Measurements from ENCODE around the gene PPP1R2. TPM values are rescaled to one million over a fixed set of nuclear protein-coding genes. Genes with fewer than 3 reads are reported as not detected.

Gene PPP1R2
- total RNA-seq, 1 experiment from 2014 or later: 38.3 TPM

- H3K56ac ChIP-seq (ENCODE audit: insufficient read length, low read depth, low read length): no peak overlapping the region
- H3K79me2 ChIP-seq (ENCODE audit: insufficient read depth, low read length): no peaks in the 10 kb centered on the region
- peak; percentile 74 for DNase-seq
- no peak overlapping the region for H4K5ac ChIP-seq (ENCODE audit: insufficient read length, low read depth, low read length)
- H3K27ac ChIP-seq (ENCODE audit: insufficient read length, low read depth, low read length): no peak overlapping the region
- H4K20me1 ChIP-seq (ENCODE audit: control insufficient read depth, insufficient read depth, insufficient read length): no peaks in the 10 kb centered on the region
- H2BK12ac ChIP-seq (ENCODE audit: insufficient read length, low read depth, low read length): no peak overlapping the region
- no peak overlapping the region for H2AFZ ChIP-seq (ENCODE audit: low read length)
- H4K91ac ChIP-seq (ENCODE audit: insufficient read length, low read depth, low read length): no peak overlapping the region
- no peak overlapping the region for H2BK20ac ChIP-seq (ENCODE audit: low read depth, low read length, poor library complexity, severe bottlenecking)
- no peak overlapping the region for H3K18ac ChIP-seq (ENCODE audit: insufficient read length, low read depth, low read length)
- Mint-ChIP-seq H3K4me3 (no peak overlapping the region), H3K27ac (no peak overlapping the region), H3K36me3 (ENCODE audit: insufficient read depth in 1 of 3, low read depth in 3 of 3) (no peaks in the 10 kb centered on the region), H3K9me3 (no peaks in the 10 kb centered on the region), H3K4me1 (peaks cover 7 to 9% of the 10 kb centered on the region in 2 experiments; a peak in 3 of 4 replicates), H3K27me3 (ENCODE audit: low read depth) (no peaks in the 10 kb centered on the region; the same call in 1 of the 2 replicates)
- no peak overlapping the region for H3K9ac ChIP-seq (ENCODE audit: extremely low read depth, insufficient read length, low read length)
- H2BK120ac ChIP-seq (ENCODE audit: low read depth, low read length, poor library complexity, severe bottlenecking): no peak overlapping the region
- no peak overlapping the region for H2BK5ac ChIP-seq (ENCODE audit: insufficient read length, low read length)
- no peak overlapping the region for H3T11ph ChIP-seq (ENCODE audit: low read length)
- H3K4ac ChIP-seq (ENCODE audit: low read depth, low read length): no peak overlapping the region
- no peak overlapping the region for H2AK5ac ChIP-seq (ENCODE audit: insufficient read length, low read length)
- WGBS (ENCODE audit: extremely low coverage, insufficient read length, low lambda C conversion rate): no CpG with 5 or more reads among the region's 9 CpGs
- H3K4me2 ChIP-seq (ENCODE audit: insufficient read depth, insufficient read length, low read length): no peak overlapping the region
- no peaks in the 10 kb centered on the region for H3K79me1 ChIP-seq (ENCODE audit: insufficient read depth, low read depth, low read length, poor library complexity, severe bottlenecking)
- H3K23me2 ChIP-seq (ENCODE audit: insufficient read length, low read depth, low read length, poor library complexity, severe bottlenecking): no peaks in the 10 kb centered on the region
- H2BK15ac ChIP-seq (ENCODE audit: low read depth, low read length): no peak overlapping the region
- H3K9me3 ChIP-seq (ENCODE audit: control insufficient read depth, low read depth, low read length): no peaks in the 10 kb centered on the region
- no peaks in the 10 kb centered on the region for H3K4me1 ChIP-seq (ENCODE audit: insufficient read depth, low read length)
- H4K8ac ChIP-seq (replicated peaks; ENCODE audit: insufficient read length, low read depth, low read length): no peak overlapping the region
- TF ChIP-seq CTCF (conservative IDR thresholded peaks at IDR 0.05): peak; percentile 50
- H3K23ac ChIP-seq (ENCODE audit: insufficient read length, low read depth, low read length): no peak overlapping the region
- H3K14ac ChIP-seq (ENCODE audit: insufficient read depth, low read length): no peak overlapping the region
- no peaks in the 10 kb centered on the region for H3K27me3 ChIP-seq (ENCODE audit: insufficient read depth, low read length)
These were observed 39.8 kb upstream of the PPP1R2 start for GRCh38 chr3:195582947-195583346.
